ENCODE results near the gene ZNF581.

ZNF581 gene

DNA sequence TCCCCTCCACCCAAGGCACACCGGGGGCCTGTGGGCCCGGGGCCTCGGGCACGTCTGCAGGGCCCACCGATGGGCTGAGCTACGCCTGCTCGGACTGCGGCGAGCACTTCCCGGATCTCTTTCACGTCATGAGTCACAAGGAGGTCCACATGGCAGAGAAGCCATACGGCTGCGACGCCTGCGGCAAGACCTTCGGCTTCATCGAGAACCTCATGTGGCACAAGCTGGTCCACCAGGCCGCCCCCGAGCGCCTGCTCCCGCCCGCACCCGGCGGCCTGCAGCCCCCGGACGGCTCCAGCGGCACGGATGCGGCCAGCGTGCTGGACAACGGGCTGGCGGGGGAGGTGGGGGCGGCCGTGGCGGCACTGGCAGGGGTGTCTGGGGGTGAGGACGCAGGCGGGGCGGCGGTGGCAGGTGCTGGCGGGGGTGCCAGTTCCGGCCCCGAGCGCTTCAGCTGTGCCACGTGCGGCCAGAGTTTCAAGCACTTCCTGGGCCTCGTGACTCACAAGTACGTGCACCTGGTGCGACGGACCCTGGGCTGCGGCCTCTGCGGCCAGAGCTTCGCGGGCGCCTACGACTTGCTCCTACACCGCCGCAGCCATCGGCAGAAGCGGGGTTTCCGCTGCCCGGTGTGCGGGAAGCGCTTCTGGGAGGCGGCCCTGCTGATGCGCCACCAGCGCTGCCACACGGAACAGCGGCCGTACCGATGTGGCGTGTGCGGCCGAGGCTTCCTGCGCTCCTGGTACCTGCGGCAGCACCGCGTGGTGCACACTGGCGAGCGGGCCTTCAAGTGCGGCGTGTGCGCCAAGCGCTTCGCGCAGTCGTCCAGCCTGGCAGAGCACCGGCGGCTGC lies 27.7 kb upstream of the ZNF581 start:
- in situ Hi-C loops (cut with MboI; ENCODE audit: low sequenced_read_pairs), result no loop called here
- DNase-seq (ENCODE audit: low spot score in 2 of 2), result no peak
- Histone ChIP-seq H3K4me1 (no peaks in the 10 kb centered on the region), H3K36me3 (replicated peaks) (peaks cover 16% of the 10 kb centered on the region), H3K9me3 (no peaks in the 10 kb centered on the region), H3K27me3 (ENCODE audit: low read depth) (no peaks in the 10 kb centered on the region), H3K4me3 (no peak overlapping the region)

GRCh38 chr19:55616395-55616875 lies 27.0 kb upstream of the ZNF581 start:
- H3K36me3 ChIP-seq (replicated peaks), result peaks cover 16% of the 10 kb centered on the region
- no peaks in the 10 kb centered on the region for H3K4me1 ChIP-seq
- no peak for DNase-seq (ENCODE audit: low spot score in 2 of 2)
- H3K4me3 ChIP-seq, result no peak overlapping the region
- in situ Hi-C loops (cut with MboI; ENCODE audit: low sequenced_read_pairs), result no loop called here
- no peaks in the 10 kb centered on the region for H3K9me3 ChIP-seq
- no peaks in the 10 kb centered on the region for H3K27me3 ChIP-seq (ENCODE audit: low read depth)

GRCh38 chr19:55617426-55617825 lies 26.0 kb upstream of the ZNF581 start:
- DNase-seq (ENCODE audit: low spot score in 2 of 2), result no peak
- Histone ChIP-seq H3K36me3 (replicated peaks) (peaks cover 16% of the 10 kb centered on the region), H3K4me1 (no peaks in the 10 kb centered on the region), H3K27me3 (ENCODE audit: low read depth) (no peaks in the 10 kb centered on the region), H3K4me3 (no peak overlapping the region), H3K9me3 (no peaks in the 10 kb centered on the region)
- in situ Hi-C loops (cut with MboI; ENCODE audit: low sequenced_read_pairs), result no loop called here

GRCh38 chr19:55618426-55618825 lies 25.0 kb upstream of the ZNF581 start:
- no peaks in the 10 kb centered on the region for H3K9me3 ChIP-seq
- in situ Hi-C loops (cut with MboI; ENCODE audit: low sequenced_read_pairs), result no loop called here

DNA sequence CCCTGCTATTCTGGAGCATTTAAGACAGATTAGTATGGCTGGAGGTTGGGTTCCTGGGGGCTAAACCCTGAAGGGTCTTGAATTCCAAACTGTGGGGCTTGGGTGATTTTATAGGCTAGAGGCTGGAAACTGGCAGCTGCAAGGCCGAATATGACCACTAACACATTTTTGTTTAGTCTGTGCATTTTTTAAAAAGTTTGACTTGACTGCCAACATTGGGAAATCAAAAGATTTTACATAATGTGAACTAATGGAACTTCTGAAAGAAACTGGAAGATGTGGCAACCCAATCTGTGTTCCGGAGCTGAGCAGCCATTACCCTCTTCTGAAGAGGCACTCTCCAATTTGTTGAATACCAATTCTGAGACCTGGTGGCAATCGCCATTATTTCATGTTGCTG lies 24.2 kb upstream of the ZNF581 start:
- no peaks in the 10 kb centered on the region for H3K4me1 ChIP-seq
- peaks cover 16% of the 10 kb centered on the region for H3K36me3 ChIP-seq (replicated peaks)
- no peaks in the 10 kb centered on the region for H3K9me3 ChIP-seq
- in situ Hi-C loops (cut with MboI; ENCODE audit: low sequenced_read_pairs), result no loop called here
- no peak for DNase-seq (ENCODE audit: low spot score in 2 of 2)
- no peaks in the 10 kb centered on the region for H3K27me3 ChIP-seq (ENCODE audit: low read depth)
- no peak overlapping the region for H3K4me3 ChIP-seq

More at GRCh38 chr19:55618426-55618825, 25.0 kb upstream of the ZNF581 start:
- Histone ChIP-seq H3K4me3 (no peak overlapping the region), H3K36me3 (replicated peaks) (peaks cover 16% of the 10 kb centered on the region), H3K4me1 (no peaks in the 10 kb centered on the region), H3K27me3 (ENCODE audit: low read depth) (no peaks in the 10 kb centered on the region)
- DNase-seq (ENCODE audit: low spot score in 2 of 2), result no peak

- no peaks in the 10 kb centered on the region for H3K9me3 ChIP-seq
- H3K27me3 ChIP-seq (ENCODE audit: low read depth), result no peaks in the 10 kb centered on the region
- no peak overlapping the region for H3K4me3 ChIP-seq
- no peaks in the 10 kb centered on the region for H3K4me1 ChIP-seq
- in situ Hi-C loops (cut with MboI; ENCODE audit: low sequenced_read_pairs), result no loop called here
- no peak for DNase-seq (ENCODE audit: low spot score in 2 of 2)
- H3K36me3 ChIP-seq (replicated peaks), result peaks cover 14% of the 10 kb centered on the region
These were observed 22.8 kb upstream of the ZNF581 start for GRCh38 chr19:55620410-55621204.

GRCh38 chr19:55621205-55621672 lies 22.2 kb upstream of the ZNF581 start:
- no peak overlapping the region for H3K4me3 ChIP-seq
- H3K36me3 ChIP-seq (replicated peaks), result peaks cover 10% of the 10 kb centered on the region
- in situ Hi-C loops (cut with MboI; ENCODE audit: low sequenced_read_pairs), result no loop called here

GRCh38 chr19:55621673-55622231 lies 21.7 kb upstream of the ZNF581 start:
- in situ Hi-C loops (cut with MboI; ENCODE audit: low sequenced_read_pairs), result no loop called here
- no peaks in the 10 kb centered on the region for H3K27me3 ChIP-seq (ENCODE audit: low read depth)
- H3K4me3 ChIP-seq, result no peak overlapping the region
- DNase-seq (ENCODE audit: low spot score in 2 of 2), result no peak
- no peaks in the 10 kb centered on the region for H3K9me3 ChIP-seq
- H3K4me1 ChIP-seq, result no peaks in the 10 kb centered on the region
- peaks cover 5% of the 10 kb centered on the region for H3K36me3 ChIP-seq (replicated peaks)

More at GRCh38 chr19:55621205-55621672, 22.2 kb upstream of the ZNF581 start:
- no peaks in the 10 kb centered on the region for H3K9me3 ChIP-seq
- DNase-seq (ENCODE audit: low spot score in 2 of 2), result no peak
- H3K4me1 ChIP-seq, result no peaks in the 10 kb centered on the region
- no peaks in the 10 kb centered on the region for H3K27me3 ChIP-seq (ENCODE audit: low read depth)

- H3K36me3 ChIP-seq (replicated peaks), result peaks cover 3% of the 10 kb centered on the region; the same call in 1 of the 2 replicates
- no peaks in the 10 kb centered on the region for H3K4me1 ChIP-seq
- DNase-seq (ENCODE audit: low spot score in 2 of 2), result no peak
- no peak overlapping the region for H3K4me3 ChIP-seq
- H3K27me3 ChIP-seq (ENCODE audit: low read depth), result no peaks in the 10 kb centered on the region
- H3K9me3 ChIP-seq, result no peaks in the 10 kb centered on the region
- in situ Hi-C loops (cut with MboI; ENCODE audit: low sequenced_read_pairs), result no loop called here
These were observed 21.0 kb upstream of the ZNF581 start for GRCh38 chr19:55622242-55622969.

DNA sequence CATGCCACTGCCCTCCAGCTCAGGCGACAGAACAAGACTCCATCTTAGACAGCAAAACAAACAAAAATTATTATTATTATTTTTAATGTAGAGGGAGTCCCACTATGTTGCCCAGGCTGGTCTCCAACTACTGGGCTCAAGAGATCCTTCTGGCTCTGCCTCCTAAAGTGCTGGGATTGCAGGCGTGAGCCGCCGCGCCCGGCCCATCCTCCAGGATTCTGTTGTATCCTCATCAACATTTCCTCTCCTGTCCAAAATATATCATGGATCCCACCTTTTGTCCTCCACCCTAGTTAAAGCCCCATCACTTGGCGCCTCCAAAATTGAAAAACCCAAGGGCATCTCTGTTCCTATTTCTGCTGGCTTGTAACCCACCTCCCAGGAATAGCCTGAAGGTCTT lies 20.3 kb upstream of the ZNF581 start:
- H3K4me1 ChIP-seq, result no peaks in the 10 kb centered on the region
- no peaks in the 10 kb centered on the region for H3K9me3 ChIP-seq
- no peaks in the 10 kb centered on the region for H3K36me3 ChIP-seq (replicated peaks)
- no peak for DNase-seq (ENCODE audit: low spot score in 2 of 2)
- in situ Hi-C loops (cut with MboI; ENCODE audit: low sequenced_read_pairs), result no loop called here
- no peaks in the 10 kb centered on the region for H3K27me3 ChIP-seq (ENCODE audit: low read depth)
- H3K4me3 ChIP-seq, result no peak overlapping the region

- in situ Hi-C loops (cut with MboI; ENCODE audit: low sequenced_read_pairs), result no loop called here
- Histone ChIP-seq H3K27me3 (ENCODE audit: low read depth) (no peaks in the 10 kb centered on the region), H3K4me1 (no peaks in the 10 kb centered on the region), H3K36me3 (replicated peaks) (no peaks in the 10 kb centered on the region), H3K9me3 (no peaks in the 10 kb centered on the region), H3K4me3 (peak overlapping the region; percentile 13)
- DNase-seq (ENCODE audit: low spot score in 2 of 2), result no peak
These were observed 19.9 kb upstream of the ZNF581 start for GRCh38 chr19:55623561-55623960.

GRCh38 chr19:55624109-55625003 lies 19.1 kb upstream of the ZNF581 start, which contains the start of gene ZNF784:
Gene ZNF784 (minus strand): TSS chr19:55624566. CDS start chr19:55624561, 5 bp downstream.
- Histone ChIP-seq H3K36me3 (replicated peaks) (no peaks in the 10 kb centered on the region), H3K4me3 (peak within 1 kb of the TSS; percentile 48), H3K27me3 (ENCODE audit: low read depth) (no peaks in the 10 kb centered on the region; the same call in 1 of the 2 replicates), H3K4me1 (no peaks in the 10 kb centered on the region), H3K9me3 (no peaks in the 10 kb centered on the region)
- in situ Hi-C loops (cut with MboI; ENCODE audit: low sequenced_read_pairs), result loop anchor here (5.0 kb wide), 1 partner anchor 107 kb away; no protein-coding TSS in a partner anchor
- peak; percentile 87 to 95 for DNase-seq (ENCODE audit: low spot score in 2 of 2)

Data from HAP-1 (cell line).